ENCODE results near the gene HIVEP2.

Gene HIVEP2

GRCh38 chr6:142722841-142723240 is 222.1 kb downstream of the HIVEP2 start:
- DNase-seq (ENCODE audit: low read depth), result no peak
- no peak overlapping the region for H3K4me3 ChIP-seq (replicated peaks; ENCODE audit: low read depth, low read length)
- no peak for TF ChIP-seq CTCF (IDR thresholded peaks at IDR 0.05; ENCODE audit: low read length, missing control alignments)

GRCh38 chr6:142722012-142722411 is 223.0 kb downstream of the HIVEP2 start:
- no peak for TF ChIP-seq CTCF (IDR thresholded peaks at IDR 0.05; ENCODE audit: low read length, missing control alignments)
- DNase-seq (ENCODE audit: low read depth), result no peak
- H3K4me3 ChIP-seq (replicated peaks; ENCODE audit: low read depth, low read length), result no peak overlapping the region

GRCh38 chr6:142721215-142721920 is 223.6 kb downstream of the HIVEP2 start:
- no peak for DNase-seq (ENCODE audit: low read depth)
- TF ChIP-seq CTCF (IDR thresholded peaks at IDR 0.05; ENCODE audit: low read length, missing control alignments), result no peak
- H3K4me3 ChIP-seq (replicated peaks; ENCODE audit: low read depth, low read length), result no peak overlapping the region

GRCh38 chr6:142718667-142719191 is 226.2 kb downstream of the HIVEP2 start:
- no peak for TF ChIP-seq CTCF (IDR thresholded peaks at IDR 0.05; ENCODE audit: low read length, missing control alignments)

GRCh38 chr6:142716097-142716496 is 228.9 kb downstream of the HIVEP2 start:
- no peak for TF ChIP-seq CTCF (IDR thresholded peaks at IDR 0.05; ENCODE audit: low read length, missing control alignments)
- no peak overlapping the region for H3K4me3 ChIP-seq (replicated peaks; ENCODE audit: low read depth, low read length)
- no peak for DNase-seq (ENCODE audit: low read depth)

More at GRCh38 chr6:142718667-142719191, 226.2 kb downstream of the HIVEP2 start:
- no peak for DNase-seq (ENCODE audit: low read depth)
- H3K4me3 ChIP-seq (replicated peaks; ENCODE audit: low read depth, low read length), result no peak overlapping the region

- no peak for DNase-seq (ENCODE audit: low read depth)
- no peak overlapping the region for H3K4me3 ChIP-seq (replicated peaks; ENCODE audit: low read depth, low read length)
- TF ChIP-seq CTCF (IDR thresholded peaks at IDR 0.05; ENCODE audit: low read length, missing control alignments), result no peak
Observed at GRCh38 chr6:142714951-142715785, 229.8 kb downstream of the HIVEP2 start.
